HG03103 (cell line): Measurements from ENCODE around the gene RNASE7.

ENCODE experiments used
- ATAC-seq: cut with Tn5 transposase; IDR thresholded peaks from one replicate; pipeline ENCODE4 v1.9.1; 2021; ENCODE audit warnings: low read depth; ENCODE audit not compliant: unreplicated experiment

RNASE7 gene

DNA sequence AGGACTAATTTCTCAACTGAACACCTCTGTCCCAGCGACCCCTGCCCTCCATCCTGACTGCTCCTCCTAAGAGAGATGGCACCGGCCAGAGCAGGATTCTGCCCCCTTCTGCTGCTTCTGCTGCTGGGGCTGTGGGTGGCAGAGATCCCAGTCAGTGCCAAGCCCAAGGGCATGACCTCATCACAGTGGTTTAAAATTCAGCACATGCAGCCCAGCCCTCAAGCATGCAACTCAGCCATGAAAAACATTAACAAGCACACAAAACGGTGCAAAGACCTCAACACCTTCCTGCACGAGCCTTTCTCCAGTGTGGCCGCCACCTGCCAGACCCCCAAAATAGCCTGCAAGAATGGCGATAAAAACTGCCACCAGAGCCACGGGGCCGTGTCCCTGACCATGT lies 756 bp downstream of the RNASE7 start:
- ATAC-seq, result no peak

DNA sequence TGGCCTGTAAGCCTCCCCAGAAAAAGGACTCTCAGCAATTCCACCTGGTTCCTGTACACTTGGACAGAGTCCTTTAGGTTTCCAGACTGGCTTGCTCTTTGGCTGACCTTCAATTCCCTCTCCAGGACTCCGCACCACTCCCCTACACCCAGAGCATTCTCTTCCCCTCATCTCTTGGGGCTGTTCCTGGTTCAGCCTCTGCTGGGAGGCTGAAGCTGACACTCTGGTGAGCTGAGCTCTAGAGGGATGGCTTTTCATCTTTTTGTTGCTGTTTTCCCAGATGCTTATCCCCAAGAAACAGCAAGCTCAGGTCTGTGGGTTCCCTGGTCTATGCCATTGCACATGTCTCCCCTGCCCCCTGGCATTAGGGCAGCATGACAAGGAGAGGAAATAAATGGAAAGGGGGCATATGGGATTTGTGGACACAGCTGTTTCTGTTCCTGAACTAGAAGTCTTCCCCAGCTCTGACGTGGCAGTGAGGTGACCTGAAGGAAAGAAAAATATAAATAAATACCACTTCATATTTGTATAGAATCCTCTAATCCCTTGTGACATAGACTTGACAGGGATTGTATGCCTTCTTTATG lies 1.3 kb downstream of the RNASE7 start:
- no peak for ATAC-seq

DNA sequence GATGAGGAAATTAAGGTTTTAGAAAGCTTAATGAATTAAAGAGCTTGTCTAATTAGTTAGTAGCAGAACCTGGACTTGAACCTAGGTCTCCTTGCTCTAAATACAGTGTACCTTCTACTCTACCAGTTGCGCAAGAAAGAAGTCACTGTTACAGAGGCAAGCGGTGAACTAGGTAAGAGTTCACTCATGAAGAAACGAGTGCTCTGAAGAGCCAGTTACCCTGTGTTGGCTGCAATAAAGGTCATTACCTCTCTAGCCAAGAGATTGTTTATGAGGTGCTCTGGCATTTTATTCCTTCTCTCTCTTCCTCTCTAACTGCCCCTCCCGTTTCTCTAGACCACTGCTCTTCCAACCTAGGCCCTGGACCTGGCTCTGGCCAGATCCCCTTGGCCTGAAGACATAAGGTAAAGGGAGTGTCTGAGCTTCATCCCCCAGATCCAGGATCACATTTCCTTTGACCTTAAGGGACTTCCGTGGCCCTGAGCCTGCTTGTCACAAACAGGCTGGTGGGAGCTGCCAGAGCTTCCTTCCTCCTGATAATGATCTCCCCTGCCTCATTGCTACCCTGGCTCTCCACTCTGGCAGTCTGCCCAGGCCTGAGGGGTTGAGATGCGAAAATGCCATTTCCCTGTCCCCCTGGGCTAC lies 1.9 kb downstream of the RNASE7 start:
- no peak for ATAC-seq

DNA sequence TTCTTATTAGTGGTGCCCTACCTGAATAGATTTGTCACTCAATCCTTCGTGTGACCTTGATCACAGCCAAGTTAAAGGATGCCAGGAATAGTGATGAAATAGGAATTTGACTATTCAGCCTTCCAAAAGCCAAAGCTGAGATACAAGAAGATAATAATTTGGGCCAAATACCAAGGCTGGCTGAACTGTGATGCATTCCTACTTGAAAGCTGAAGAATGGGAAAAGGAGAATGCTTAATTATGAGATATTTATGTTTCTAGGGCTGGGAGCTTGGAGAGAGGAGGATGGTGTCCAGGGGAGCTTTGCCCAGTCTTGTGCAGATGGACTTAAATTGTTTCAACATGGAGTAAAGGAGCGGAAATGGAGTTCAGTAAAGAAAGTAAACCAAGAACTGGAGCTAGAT lies 5.2 kb downstream of the RNASE7 start:
- no peak for ATAC-seq

DNA sequence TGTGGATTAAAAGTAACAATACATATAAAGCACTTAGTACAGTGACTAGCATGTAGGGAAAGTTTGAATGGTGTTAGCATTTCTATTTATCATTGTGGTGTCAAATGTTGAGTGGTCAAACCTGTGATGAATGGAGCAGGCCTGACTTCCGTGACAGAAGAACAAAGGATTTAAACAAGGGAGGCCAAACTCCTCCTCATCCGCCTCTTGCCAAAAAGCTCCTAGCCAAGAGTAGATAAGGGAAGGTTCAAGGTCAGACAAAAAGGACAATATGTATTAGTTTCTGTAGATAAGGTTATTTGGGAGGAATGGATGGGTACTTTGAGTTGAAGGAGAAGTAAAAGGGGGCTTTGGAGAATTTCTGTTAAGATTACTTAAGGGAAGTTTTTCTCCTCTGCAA lies 6.5 kb downstream of the RNASE7 start:
- ATAC-seq, result no peak

DNA sequence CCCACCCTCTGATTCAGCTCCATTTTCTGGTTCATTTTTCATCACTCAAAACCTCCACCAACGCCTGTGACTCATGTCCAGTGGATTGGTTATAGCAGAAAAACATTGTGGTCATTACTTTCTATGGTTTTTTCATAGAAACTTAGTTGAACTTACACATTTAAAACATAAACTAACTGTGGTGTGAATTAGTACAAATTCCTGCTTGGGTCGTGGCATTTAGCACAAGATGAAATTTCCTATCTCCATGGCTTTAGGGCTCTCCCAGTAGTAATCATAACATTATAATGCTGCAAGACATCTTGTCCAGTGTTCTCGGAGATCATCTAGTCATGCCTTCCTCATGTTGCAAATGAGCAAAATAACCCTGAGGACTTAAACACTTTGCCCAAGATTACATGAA lies 7.1 kb downstream of the RNASE7 start:
- no peak for ATAC-seq

DNA sequence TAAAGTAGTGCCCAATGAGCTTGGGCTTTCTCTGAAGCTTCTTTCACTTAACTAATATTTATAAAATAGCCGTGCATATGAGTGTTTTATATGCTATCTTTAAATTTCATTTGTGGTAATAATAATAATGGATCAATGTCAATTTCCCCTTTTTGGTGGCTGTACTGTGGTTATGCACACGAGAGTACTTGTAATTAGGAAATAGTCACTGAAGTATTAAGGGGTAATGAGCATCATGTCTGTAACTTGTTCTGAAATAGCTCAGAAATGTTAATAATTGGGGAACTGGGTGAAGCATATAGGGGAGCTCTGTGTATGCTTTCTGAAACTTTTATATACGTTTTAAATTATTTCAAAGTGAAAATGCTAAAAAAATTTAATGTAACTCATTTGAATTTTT lies 8.4 kb downstream of the RNASE7 start:
- no peak for ATAC-seq

DNA sequence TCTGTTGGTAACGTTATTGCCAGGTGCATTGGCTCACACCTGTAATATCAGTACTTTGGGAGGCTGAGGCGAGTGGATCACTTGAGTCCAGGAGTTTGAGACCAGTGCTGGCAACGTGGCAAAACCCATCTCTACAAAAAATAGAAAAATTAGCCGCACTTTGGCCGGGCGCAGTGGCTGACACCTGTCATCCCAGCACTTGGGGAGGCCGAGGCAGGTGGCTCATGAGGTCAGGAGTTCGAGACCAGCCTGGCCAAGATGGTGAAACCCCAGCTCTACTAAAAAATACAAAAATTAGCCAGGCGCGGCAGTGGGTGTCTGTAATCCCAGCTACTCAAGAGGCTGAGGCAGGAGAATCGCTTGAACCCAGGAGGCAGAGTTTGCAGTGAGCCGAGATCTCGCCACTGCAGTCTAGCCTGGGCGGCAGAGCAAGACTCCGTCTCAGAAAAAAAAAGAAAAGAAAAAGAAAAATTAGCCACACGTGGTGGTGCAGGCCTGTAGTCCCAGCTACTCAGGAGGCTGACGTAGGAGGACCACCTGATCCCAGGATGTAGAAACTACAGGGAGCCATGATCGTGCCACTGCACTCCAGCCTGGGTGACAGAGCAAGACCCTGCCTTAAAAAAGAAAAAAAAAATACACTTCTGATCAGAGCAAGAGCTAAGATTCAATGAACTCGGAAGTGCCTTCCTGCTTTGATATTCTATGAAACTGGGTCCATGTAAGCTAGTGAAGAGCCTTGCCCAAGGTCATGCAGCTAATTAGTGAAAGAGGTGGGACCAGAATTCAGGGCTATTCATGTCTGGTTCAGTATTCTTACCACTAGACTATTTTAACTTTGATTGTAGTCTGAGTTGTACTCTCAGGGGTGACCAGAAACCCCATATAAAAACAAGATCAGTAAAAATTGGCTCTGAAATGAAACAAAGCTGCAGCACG lies 11.3 kb downstream of the RNASE7 start:
- ATAC-seq, result no peak

DNA sequence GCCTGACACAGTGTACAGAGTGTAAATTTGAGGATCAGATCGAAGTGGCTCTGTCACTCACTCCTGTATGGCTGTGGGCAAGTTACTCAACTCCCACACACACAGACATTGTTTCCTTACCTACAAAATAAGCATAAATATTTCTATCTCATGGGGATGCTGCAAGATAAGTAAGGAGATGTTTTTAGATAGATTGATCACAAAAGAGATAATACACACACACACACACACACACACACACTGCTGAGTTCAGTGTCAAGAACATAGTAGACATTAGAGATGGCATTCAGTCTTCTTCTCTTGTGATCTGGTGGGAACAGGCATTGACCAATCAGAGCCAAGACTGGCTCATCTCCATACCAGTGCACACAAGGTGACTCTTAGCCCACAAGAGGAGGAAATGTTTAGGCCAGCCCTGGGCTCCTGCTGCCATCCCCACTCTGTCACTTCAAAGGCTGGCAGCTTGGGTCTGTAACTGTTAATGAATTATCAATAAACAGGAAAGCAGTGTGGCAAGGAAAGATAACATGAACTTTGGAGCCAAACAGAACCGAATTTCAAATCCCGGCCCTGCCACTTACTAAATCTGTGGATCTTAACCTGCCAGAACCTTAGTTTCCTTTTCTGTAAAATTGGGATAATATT lies 12.1 kb downstream of the RNASE7 start:
- no peak for ATAC-seq

DNA sequence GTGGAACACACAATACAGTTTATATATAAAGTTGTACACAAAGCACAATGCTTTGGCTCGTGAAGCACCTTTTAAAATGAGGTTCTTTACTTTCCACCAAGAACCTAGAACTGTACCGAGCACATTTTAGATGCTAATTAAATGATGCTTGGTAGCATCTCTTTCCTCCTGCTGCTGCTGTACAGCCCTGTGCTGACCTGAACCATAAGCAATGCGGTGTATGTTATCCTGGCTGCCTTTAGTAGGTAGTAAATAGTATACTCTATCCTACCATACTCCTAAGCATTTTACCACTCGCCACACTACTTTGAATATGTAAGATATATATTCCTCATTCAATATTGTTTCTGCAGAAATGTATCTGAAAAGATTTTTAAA lies 12.6 kb downstream of the RNASE7 start:
- ATAC-seq, result no peak

DNA sequence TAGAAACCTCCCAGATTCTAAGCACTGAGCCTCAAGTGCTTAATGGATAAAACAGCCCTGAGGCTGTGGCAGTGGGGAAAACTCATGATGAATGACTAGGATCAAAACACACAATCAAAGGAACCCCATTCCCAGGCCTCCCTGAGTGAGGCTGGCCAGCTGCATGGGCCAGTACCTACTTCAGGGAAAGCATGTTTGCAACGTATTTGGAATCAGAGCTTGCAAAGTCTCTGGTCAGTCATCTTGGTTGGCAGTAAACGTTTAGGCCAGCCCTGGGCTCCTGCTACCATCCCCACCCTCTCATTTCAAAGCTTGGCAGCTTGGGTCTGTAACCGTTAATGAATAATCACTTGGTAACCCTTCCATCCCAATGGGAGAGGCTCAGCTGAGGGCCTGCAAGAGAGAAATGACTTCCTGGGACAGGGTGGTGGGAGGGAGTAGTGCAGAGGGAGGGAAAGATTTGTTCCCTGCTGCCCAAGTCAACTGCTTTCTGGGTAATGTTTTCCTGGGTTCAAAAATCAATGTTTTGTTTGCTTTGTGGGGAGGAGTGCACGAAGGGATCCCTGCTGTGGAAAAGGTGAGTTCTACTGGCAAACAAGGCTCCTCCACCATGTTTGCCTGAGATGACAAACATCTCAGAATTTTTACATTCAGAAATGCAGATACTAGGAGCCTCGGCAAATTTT lies 13.4 kb downstream of the RNASE7 start:
- ATAC-seq, result no peak

DNA sequence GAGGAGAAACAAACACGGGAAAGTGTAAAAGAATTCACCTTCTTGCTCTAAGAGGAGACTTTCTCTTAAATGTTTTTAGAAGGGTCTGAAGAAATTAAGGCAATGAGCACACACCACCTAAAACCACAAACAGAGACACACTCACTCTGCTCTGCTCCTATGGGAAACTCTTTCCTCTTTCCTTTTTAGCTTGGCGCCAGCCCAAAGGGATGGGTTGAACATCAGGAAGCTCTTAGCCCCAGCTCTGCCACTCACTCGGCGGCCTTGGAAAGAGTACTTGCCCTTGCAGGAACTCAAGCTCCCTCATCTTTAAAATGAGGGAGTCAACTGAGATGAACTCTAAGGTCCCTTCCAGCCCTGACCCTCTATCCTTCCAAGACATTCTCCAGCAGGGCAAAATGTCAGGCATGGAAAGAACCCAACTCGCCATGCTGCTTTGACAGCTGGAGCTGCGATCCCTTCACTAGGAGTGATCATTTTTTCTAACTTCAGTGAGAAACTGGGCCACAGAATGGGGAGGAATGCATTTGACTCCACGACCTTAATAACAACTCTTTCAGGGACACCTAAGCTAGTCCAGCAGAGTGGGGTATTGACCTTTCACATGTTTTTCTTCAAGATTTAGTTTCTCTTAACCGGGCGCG lies 14.5 kb downstream of the RNASE7 start:
- ATAC-seq, result no peak

DNA sequence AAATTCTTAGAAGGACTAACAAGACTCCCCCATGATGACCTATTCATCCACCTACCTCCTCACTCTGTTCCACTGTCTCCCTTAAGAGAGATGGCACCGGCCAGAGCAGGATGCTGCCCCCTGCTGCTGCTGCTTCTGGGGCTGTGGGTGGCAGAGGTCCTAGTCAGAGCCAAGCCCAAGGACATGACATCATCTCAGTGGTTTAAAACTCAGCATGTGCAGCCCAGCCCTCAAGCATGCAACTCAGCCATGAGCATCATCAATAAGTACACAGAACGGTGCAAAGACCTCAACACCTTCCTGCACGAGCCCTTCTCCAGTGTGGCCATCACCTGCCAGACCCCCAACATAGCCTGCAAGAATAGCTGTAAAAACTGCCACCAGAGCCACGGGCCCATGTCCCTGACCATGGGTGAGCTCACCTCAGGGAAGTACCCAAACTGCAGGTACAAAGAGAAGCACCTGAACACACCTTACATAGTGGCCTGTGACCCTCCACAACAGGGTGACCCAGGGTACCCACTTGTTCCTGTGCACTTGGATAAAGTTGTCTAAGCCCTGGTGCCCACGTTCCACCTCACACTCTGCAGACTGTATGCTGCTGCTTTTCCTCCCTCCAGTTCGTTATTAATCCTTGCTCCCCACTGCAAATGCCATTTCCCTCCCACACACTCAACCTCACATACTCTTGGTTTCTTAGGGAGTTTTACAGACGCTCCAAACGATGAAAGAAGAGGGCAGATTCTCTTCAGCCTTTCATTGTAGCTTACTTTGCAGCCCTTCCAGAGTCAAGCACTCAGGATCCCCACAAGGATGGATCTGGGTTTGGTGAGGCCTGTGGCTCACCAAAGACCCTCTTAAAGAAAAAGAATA lies 15.9 kb downstream of the RNASE7 start, which contains the start of gene RNASE8:
RNASE8 (plus strand) TSS at position 20 of the 873 bp plus-strand sequence; CDS start at position 91, 71 bp downstream.
- no peak for ATAC-seq

DNA sequence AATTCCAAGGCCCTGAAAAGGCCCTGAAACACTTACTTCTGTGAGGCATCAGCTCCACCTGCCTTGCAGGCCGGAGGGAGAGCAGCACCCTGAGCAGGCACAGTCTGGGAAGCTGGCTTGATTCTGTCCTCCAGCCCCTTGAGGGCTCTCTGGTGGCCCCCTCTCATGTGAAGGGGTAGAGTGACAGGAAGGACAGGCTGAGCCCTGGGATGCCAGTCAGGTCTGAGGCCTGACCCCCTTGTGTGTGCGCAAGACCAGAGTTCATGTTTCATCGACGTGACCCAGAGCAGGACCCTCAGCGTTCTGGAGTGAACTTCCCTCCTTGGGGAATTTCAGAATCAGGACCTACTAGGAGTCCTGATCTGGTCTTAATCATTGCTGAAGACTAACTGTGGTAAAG lies 16.7 kb downstream of the RNASE7 start:
- no peak for ATAC-seq

DNA sequence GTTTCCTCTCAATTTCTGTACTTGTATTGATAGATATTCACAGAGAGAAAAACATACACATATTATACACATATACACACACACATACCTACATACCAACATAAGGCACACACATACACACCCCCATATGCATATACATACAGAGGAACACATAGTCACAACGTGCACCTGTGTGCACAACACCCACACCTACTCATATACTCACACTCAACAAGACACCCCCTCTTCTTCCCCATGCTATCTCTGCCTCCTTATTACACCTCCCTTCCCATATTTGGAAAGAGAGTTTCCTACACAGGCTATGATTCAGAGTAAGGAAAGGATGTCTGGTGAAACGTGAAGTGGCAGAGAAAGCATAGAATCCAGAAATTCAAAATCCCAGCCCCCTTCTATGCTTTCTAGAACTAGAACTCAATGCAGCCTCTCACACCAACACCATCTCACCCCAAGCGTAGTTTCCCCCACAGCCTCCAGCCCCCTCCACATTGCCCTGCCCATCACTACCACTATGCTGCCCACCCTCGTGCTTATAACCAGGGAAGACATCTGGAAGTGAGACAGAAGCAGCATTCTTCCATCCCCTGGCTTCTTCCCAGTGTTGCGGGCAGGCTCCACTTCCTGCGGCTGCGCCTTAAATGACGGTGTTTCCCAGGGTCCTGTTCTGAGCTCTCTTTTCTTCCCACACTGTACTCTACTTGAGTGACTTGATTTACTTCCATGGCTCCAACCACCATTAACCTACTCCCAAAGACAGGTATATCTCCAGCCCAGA lies 17.9 kb downstream of the RNASE7 start:
- no peak for ATAC-seq

DNA sequence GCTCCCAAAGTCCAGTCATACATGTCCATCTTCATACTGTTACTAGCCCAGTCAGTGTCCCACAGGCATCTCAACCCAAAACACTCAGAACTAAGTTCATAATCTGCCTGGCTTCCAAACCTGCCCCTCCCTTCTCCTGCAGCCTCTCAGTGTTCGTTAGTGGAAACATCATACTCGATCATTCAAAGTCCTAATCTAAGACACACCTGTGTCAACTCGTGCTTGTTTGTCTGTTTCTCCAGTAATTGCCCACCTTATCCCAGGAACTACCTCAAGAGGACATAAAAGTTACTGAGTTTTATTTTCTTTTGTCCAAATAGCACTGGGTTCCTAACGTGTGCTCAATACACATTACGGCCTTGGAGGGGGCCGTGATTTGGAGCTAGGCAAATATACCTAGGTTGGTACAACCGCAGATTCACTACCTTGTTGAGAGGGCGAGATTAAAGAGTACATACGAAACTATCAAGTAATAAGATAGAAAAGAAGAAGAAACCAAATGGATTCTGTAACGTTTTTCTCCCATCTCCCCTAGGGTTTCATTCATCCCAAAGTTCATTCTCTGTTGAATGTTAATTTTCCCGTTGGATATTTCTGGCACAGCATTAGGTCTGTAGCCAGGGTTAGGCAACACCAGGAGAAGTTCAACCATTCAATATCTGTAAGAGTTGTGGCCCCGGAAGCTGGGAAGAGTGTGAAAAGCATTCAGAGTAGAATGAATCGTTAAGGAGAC lies 18.6 kb downstream of the RNASE7 start:
- ATAC-seq, result no peak

DNA sequence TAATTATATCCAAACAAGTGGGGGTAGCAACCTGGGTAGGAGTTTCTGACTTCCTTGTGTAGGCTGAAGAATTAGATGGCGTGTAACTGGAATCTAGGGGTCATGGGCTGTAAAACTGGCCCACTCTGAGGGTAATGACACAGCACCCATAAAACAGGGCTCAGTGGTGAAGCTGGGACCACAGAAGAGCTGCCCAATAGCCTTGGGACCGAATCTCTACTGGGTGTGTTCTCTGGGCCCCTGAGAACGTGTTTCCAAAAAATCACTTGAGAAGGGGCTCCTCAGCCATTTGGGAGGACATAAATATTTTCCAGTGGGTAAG lies 19.1 kb downstream of the RNASE7 start:
- no peak for ATAC-seq

DNA sequence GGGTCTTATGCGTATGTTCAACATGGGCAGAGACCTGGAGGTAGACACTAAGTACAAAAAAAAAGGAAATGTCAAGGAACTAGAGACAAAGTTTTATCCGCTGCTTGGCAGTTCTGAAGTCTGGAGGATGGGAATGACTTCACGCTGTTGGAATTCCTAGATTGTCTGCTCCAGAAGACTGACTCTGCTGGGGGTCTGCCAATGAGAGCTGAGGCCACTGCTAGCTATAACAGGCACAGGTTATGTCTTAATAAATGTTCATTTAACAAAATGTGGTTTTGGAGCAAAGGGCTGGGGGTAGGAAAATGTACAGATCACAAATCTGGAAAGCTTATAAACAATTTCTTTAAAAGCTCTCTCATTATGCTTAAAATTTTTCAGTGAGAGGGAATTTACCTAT lies 21.3 kb downstream of the RNASE7 start:
- ATAC-seq, result no peak
